8988T (cell line): Measurements from ENCODE around the gene TEAD2.
"Not testable (repeated sequence)": the region's sequence is repeated elsewhere in the genome, so short reads cannot be mapped to it uniquely, and the experiment has no call there.

ENCODE experiments used
- DNase-seq: peaks from one replicate; pipeline ENCODE4 v3.0.0; 2011

The TEAD2 gene

GRCh38 chr19:49331187-49331586, 31.0 kb downstream of the TEAD2 start:
- DNase-seq: not testable (repeated sequence)

GRCh38 chr19:49328741-49329140, 33.5 kb downstream of the TEAD2 start:
- no peak for DNase-seq

- no peak for DNase-seq
Measured at GRCh38 chr19:49327878-49328544, 34.2 kb downstream of the TEAD2 start.

- DNase-seq: no peak
Measured at GRCh38 chr19:49326165-49326704, 36.0 kb downstream of the TEAD2 start.

GRCh38 chr19:49325756-49326155, 36.5 kb downstream of the TEAD2 start:
- not testable (repeated sequence) for DNase-seq

GRCh38 chr19:49324801-49325576, 37.2 kb downstream of the TEAD2 start, which contains the start of gene SLC6A16:
Gene SLC6A16 (minus strand): TSS chr19:49325191. CDS start chr19:49311347, 13,844 bp downstream.
- no peak for DNase-seq

GRCh38 chr19:49318296-49318695, 43.9 kb downstream of the TEAD2 start:
- DNase-seq: no peak

GRCh38 chr19:49316284-49316683, 45.9 kb downstream of the TEAD2 start:
- no peak for DNase-seq

- DNase-seq: no peak
Measured at GRCh38 chr19:49315111-49315510, 47.1 kb downstream of the TEAD2 start.

- DNase-seq: no peak
Measured at GRCh38 chr19:49309087-49309486, 53.1 kb downstream of the TEAD2 start.

- DNase-seq: not testable (repeated sequence)
Measured at GRCh38 chr19:49306734-49307133, 55.5 kb downstream of the TEAD2 start.

GRCh38 chr19:49301866-49302252, 60.4 kb downstream of the TEAD2 start:
- no peak for DNase-seq

- peak; percentile 59 for DNase-seq
Measured at GRCh38 chr19:49301165-49301865, 60.9 kb downstream of the TEAD2 start.

GRCh38 chr19:49298653-49299052, 63.6 kb downstream of the TEAD2 start:
- DNase-seq: not testable (repeated sequence)

- no peak for DNase-seq
Measured at GRCh38 chr19:49297403-49297802, 64.8 kb downstream of the TEAD2 start.

GRCh38 chr19:49295208-49295880, 66.9 kb downstream of the TEAD2 start:
- DNase-seq: no peak

GRCh38 chr19:49294401-49294800, 67.8 kb downstream of the TEAD2 start:
- DNase-seq: no peak
